NB4 (cell line): ENCODE data around the gene ARHGAP29.

ENCODE experiments used
- CTCF ChIP-seq: IDR thresholded peaks from one replicate; pipeline ENCODE4 v1.5.1; 2012; ENCODE audit warnings: low read depth, low read length
- MAX ChIP-seq: IDR thresholded peaks from 2 replicates; pipeline ENCODE4 v1.6.1; 2011; ENCODE audit warnings: low read depth, low read length
- MYC ChIP-seq: IDR thresholded peaks from 2 replicates; pipeline ENCODE4 v1.6.1; 2011; ENCODE audit warnings: low read depth, low read length
- POLR2A ChIP-seq: IDR thresholded peaks from 2 replicates; pipeline ENCODE4 v1.6.1; 2011; ENCODE audit warnings: mild to moderate bottlenecking; ENCODE audit not compliant: insufficient read length; ENCODE audit errors: extremely low read depth

- TF ChIP-seq CTCF (no peak), POLR2A (no peak), MAX (no peak), MYC (no peak)
Measured at GRCh38 chr1:94270801-94271203, 33.4 kb upstream of the ARHGAP29 start.
